DND-41 (cell line): ENCODE data around the gene ATOH7.

Source experiments
- ATAC-seq: fragments of 200-7000 bp; cut with Tn5 transposase; 3 replicates; pipeline ENCODE4 v1.9.1; 2021; ENCODE audit warnings: low read depth; ENCODE audit not compliant: insufficient read depth
- DNase-seq: peaks from one replicate; pipeline ENCODE4 v3.0.0-alpha.2; 2020
- H2AFZ ChIP-seq: 2 replicates; pipeline ENCODE4 v1.6.0; 2012; ENCODE audit warnings: low read depth, low read length
- H3K27ac ChIP-seq: 2 replicates; pipeline ENCODE4 v1.5.1; 2012; ENCODE audit warnings: low read length, inconsistent platforms
- H3K27me3 ChIP-seq: fragments of 200-600 bp; sonication (generic); 2 replicates; pipeline ENCODE4 v1.6.0; 2012; ENCODE audit warnings: low read length, mild to moderate bottlenecking, inconsistent platforms; ENCODE audit not compliant: insufficient read depth, poor library complexity
- H3K36me3 ChIP-seq: 2 replicates; pipeline ENCODE4 v1.5.1; 2012; ENCODE audit warnings: low read length, inconsistent platforms; ENCODE audit not compliant: insufficient read depth
- H3K4me1 ChIP-seq: 2 replicates; pipeline ENCODE4 v1.5.1; 2012; ENCODE audit warnings: mild to moderate bottlenecking, low read length; ENCODE audit not compliant: insufficient read depth
- H3K4me2 ChIP-seq: 2 replicates; pipeline ENCODE4 v1.6.0; 2012; ENCODE audit warnings: mild to moderate bottlenecking, moderate library complexity, low read length, inconsistent platforms; ENCODE audit not compliant: insufficient read depth
- H3K4me3 ChIP-seq, 2 experiments: fragments of 200-600 bp in 1 of 2; shearing (Covaris generic) in 1 of 2; 2 replicates each; pipeline ENCODE4 v1.5.1; 2012 to 2016; ENCODE audit warnings: inconsistent platforms in 2 of 2, low read length in 2 of 2, mild to moderate bottlenecking in 2 of 2, low read depth in 1 of 2, moderate library complexity in 1 of 2
- H3K79me2 ChIP-seq: 2 replicates; pipeline ENCODE4 v1.6.0; 2012; ENCODE audit warnings: low read length, inconsistent platforms; ENCODE audit not compliant: insufficient read depth
- H3K9ac ChIP-seq: 2 replicates; pipeline ENCODE4 v1.6.0; 2012; ENCODE audit warnings: low read depth, mild to moderate bottlenecking, inconsistent platforms, low read length, moderate library complexity
- H3K9me3 ChIP-seq: 2 replicates; pipeline ENCODE4 v1.5.1; 2012; ENCODE audit warnings: low read length, moderate library complexity, mild to moderate bottlenecking, inconsistent platforms; ENCODE audit not compliant: insufficient read depth, severe bottlenecking
- H4K20me1 ChIP-seq: 2 replicates; pipeline ENCODE4 v1.6.0; 2012; ENCODE audit warnings: low read length; ENCODE audit not compliant: insufficient read depth
- EZH2 ChIP-seq: IDR thresholded peaks from 3 replicates; pipeline ENCODE4 v1.6.1; 2012; ENCODE audit warnings: borderline replicate concordance, low read depth, mild to moderate bottlenecking, moderate library complexity, low read length, inconsistent platforms; ENCODE audit not compliant: severe bottlenecking
- TF ChIP-seq, protein P1 (sequence below): IDR thresholded peaks from 2 replicates; pipeline ENCODE4 v1.5.1; 2012; ENCODE audit warnings: borderline replicate concordance, low read length, moderate library complexity, mild to moderate bottlenecking; ENCODE audit not compliant: poor library complexity, severe bottlenecking; ENCODE audit errors: extremely low read depth

Gene ATOH7

DNA sequence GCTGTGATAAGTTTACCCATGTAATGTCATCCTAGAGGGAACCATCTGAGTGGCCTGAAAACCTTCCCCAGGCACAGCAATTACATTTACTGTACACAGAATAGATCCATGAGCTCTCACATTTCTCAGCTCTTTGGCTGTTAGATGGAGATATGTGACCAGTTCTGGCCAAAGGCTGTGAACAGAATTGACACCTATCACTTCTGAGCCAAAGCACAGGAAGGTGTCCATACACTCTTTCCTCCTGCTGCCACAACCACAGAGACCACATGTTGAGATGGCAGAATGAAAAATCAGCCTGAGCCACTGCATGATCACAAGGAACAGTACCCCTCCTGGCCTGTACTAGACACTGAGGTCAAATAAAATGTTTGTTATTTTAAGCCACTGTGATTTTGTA lies 44.3 kb upstream of the ATOH7 start:
- H3K9ac ChIP-seq = no peak overlapping the region
- no peak overlapping the region for H3K4me3 ChIP-seq
- H3K36me3 ChIP-seq = no peaks in the 10 kb centered on the region
- no peaks in the 10 kb centered on the region for H4K20me1 ChIP-seq
- no peak overlapping the region for H2AFZ ChIP-seq
- peaks cover 17% of the 10 kb centered on the region for H3K9me3 ChIP-seq
- ATAC-seq (no peak), DNase-seq (no peak)
- TF ChIP-seq EZH2 = no peak
- TF ChIP-seq, protein P1, sequence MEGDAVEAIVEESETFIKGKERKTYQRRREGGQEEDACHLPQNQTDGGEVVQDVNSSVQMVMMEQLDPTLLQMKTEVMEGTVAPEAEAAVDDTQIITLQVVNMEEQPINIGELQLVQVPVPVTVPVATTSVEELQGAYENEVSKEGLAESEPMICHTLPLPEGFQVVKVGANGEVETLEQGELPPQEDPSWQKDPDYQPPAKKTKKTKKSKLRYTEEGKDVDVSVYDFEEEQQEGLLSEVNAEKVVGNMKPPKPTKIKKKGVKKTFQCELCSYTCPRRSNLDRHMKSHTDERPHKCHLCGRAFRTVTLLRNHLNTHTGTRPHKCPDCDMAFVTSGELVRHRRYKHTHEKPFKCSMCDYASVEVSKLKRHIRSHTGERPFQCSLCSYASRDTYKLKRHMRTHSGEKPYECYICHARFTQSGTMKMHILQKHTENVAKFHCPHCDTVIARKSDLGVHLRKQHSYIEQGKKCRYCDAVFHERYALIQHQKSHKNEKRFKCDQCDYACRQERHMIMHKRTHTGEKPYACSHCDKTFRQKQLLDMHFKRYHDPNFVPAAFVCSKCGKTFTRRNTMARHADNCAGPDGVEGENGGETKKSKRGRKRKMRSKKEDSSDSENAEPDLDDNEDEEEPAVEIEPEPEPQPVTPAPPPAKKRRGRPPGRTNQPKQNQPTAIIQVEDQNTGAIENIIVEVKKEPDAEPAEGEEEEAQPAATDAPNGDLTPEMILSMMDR = no peak
- H3K27me3 ChIP-seq = no peaks in the 10 kb centered on the region
- no peak overlapping the region for H3K27ac ChIP-seq
- no peak overlapping the region for H3K4me2 ChIP-seq
- H3K79me2 ChIP-seq = no peaks in the 10 kb centered on the region
- H3K4me1 ChIP-seq = no peaks in the 10 kb centered on the region

DNA sequence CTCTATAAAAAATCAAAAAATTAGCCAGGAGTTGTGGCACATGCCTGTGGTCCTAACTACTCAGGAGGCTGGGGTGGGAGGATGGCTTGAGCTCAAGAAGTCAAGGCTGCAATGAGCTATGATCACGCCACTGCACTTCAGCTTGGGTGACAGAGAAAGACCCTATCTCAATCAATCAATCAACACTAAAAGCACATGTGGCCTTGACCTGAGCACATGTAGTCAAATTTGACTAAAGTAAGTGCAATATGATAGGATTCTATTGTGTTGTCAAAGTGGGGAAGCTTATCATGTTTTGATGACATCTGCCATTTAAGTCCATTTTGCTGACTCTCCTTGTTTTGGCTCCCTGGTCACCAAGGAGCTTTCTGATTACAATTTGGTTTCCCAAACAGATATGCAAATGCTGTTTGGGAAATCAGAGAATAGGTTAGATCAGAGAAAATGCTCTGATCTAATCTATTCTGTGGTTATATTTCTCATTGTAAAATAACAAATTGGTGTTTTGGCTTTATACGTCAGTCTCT lies 43.8 kb upstream of the ATOH7 start:
- Histone ChIP-seq H3K27me3 (no peaks in the 10 kb centered on the region), H3K4me1 (no peaks in the 10 kb centered on the region), H3K27ac (no peak overlapping the region), H2AFZ (no peak overlapping the region), H4K20me1 (no peaks in the 10 kb centered on the region), H3K9me3 (peaks cover 17% of the 10 kb centered on the region), H3K79me2 (no peaks in the 10 kb centered on the region), H3K4me2 (no peak overlapping the region), H3K36me3 (no peaks in the 10 kb centered on the region), H3K9ac (no peak overlapping the region), H3K4me3 (no peak overlapping the region)
- no peak for DNase-seq
- no peak for TF ChIP-seq EZH2
- TF ChIP-seq, protein P1 = no peak
- no peak for ATAC-seq

DNA sequence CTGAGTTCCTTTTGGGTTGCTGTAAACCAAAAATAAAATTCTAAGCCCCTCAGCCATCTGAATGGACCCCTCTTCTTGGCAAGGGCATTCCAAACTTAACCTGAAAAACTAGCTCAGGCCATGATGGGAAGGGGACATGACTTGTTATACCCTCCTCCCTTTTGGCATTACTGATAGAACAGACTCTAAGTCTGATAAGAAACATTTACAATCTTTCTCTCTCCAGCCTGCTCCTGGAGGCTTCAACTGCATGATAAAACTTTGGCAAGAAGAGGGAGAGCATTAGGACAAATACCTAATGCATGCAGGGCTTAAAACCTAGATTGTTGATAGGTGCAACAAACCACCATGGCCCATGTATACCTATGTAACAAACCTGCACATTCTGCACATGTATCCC lies 40.9 kb upstream of the ATOH7 start:
- Histone ChIP-seq H4K20me1 (no peaks in the 10 kb centered on the region), H3K9ac (no peak overlapping the region), H3K36me3 (no peaks in the 10 kb centered on the region), H3K27me3 (no peaks in the 10 kb centered on the region), H3K4me1 (no peaks in the 10 kb centered on the region), H3K4me2 (no peak overlapping the region), H3K27ac (no peak overlapping the region), H3K9me3 (peaks cover 10% of the 10 kb centered on the region), H3K4me3 (no peak overlapping the region), H2AFZ (no peak overlapping the region), H3K79me2 (no peaks in the 10 kb centered on the region)
- TF ChIP-seq EZH2 = no peak
- TF ChIP-seq, protein P1 = no peak
- no peak for DNase-seq
- no peak for ATAC-seq
